Embryonic facial prominence (tissue), 1 donor: Measurements from ENCODE around the gene SPATC1L.
"Not testable (repeated sequence)": the region's sequence is repeated elsewhere in the genome, so short reads cannot be mapped to it uniquely, and the experiment has no call there.

Experiments
- DNase-seq: peaks from one replicate; pipeline ENCODE4 v3.0.0-alpha.2; 2016; ENCODE audit errors: extremely low spot score

The SPATC1L gene

DNA sequence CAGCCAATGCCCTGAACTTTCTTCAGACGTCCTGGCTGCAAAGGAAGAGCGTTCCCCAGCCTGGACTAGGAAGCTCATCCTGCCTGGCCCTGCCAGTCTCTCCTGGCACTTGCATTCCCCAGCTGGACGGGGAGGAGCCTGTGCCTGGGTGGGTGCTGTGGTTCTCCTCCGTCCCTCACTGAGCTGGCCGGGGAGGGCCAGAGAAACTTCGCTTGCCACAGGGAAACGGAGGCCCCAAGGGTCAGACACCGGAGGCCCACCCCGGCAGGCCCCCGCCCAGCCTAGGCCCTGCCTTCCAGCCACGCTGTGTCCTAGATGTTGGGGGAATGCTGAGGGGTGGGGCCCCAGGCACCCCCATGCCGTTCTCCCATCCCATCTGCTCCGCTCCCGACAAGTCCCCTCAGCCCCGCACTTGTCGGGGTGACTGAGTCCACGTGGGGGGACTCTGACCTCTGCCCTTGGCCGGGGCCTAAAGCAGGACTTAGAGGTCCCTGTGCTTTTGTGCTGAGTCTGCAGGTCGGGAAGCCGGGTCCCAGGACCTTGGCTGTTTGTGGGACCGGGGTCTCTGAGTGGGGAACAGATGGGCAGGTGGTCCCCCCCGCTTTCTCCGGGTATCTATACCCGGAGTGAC lies 33.7 kb downstream of the SPATC1L start:
- DNase-seq: no peak

DNA sequence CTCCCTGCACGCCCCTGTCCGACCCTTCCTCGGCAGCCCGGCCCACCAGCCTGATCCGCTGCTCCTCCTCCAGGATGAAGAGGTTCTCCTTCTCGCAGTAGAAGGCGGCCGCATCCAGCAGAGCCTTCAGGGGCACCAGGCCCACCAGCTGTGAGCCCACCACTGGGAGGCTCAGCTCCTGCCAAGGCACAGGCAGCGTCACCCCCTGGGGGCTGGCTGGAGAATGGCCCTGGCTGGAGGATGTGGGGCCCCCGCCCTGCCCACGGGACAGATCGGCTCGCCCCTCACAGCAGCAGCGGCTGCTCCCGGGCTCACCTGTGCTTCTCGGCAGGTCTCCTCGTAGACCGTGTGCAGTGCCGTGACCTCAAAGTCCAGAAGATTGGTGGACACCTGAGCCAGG lies 34.2 kb downstream of the SPATC1L start:
- DNase-seq: no peak

DNA sequence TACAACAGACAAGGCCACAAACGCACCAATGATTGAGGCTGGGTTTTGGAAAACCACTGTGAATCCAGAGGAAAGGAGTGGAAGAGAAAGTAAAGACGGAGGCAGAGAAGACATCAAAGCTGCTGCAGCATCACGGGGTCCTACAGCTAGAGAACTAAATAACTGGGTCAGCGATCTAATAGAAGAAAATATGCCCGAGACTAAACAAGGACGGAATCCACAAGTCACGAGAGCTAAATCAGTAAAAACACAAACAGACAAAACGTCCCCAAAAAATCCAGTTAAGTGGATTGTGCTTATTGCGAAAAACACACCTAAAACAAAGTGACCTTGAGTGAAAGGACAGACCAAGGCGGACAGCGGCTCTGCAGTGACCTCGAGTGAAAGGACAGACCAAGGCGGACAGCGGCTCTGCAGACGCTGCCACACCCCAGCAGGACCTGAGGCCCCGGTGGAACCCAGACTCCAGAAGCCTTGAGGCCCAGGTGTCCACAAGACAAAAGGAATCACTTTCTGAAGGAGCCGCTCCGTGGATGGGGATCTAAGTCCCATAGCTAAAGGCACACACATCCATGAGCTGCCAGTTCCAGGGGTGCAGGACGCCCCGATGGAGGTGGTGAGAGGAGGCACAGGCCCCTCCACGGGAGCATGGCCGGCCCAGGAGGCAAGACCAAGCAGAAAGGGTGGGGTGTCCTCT lies 34.9 kb downstream of the SPATC1L start:
- no peak for DNase-seq

DNA sequence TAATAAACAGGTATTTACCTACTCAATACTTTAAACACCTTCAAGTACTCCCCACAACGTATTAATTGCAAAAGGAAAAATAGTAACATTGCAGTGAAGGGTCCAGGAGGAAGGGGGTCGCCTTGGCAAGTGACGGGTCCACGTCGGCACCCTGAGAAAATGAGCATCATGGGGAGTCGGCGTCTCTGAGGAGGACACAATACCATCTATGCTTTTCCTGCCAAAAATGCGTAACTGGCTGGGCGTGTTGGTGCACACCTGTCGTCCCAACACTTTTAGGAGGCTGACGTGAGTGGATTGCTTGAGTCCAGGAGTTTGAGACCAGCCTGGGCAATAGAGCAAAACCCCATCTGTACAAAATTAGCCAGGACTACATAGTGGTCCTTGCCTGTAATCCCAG lies 36.2 kb downstream of the SPATC1L start:
- no peak for DNase-seq

DNA sequence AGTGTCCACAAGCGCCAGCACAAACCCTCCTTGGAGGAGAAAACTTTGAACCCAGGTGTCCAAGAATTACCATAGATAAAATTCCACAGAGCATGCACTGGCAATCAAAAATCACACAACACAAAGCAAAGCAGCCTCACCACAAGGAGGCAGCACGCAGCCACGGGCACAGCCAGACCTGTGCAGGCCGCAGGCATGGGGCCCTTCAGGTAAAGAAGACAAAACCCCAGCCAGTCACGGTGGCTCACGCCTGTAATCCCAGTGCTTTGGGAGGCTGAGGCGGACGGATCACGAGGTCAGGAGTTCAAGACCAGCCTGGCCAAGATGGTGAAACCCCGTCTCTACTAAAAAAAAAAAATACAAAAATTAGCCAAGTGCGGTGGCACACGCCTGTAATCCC lies 36.8 kb downstream of the SPATC1L start:
- DNase-seq: not testable (repeated sequence)

DNA sequence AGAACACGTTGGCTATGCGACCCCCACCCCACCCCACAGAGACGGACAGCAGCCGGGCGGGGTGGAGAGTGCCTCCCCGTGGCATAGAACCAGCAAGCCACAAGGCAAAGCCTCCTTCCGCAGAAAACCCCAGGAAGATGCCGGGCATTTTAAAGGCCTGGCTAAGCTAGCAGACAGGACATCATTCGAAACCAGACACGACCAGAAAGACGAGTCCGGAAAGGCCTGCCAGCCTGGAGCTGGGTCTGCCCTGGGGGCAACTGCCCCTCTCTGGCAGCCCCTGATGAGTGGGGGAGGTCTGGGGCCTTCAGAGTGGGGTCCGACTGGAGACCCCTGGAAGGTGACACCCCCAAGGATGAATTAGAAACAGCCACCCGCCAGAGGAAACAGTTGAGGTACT lies 37.4 kb downstream of the SPATC1L start:
- DNase-seq: no peak

DNA sequence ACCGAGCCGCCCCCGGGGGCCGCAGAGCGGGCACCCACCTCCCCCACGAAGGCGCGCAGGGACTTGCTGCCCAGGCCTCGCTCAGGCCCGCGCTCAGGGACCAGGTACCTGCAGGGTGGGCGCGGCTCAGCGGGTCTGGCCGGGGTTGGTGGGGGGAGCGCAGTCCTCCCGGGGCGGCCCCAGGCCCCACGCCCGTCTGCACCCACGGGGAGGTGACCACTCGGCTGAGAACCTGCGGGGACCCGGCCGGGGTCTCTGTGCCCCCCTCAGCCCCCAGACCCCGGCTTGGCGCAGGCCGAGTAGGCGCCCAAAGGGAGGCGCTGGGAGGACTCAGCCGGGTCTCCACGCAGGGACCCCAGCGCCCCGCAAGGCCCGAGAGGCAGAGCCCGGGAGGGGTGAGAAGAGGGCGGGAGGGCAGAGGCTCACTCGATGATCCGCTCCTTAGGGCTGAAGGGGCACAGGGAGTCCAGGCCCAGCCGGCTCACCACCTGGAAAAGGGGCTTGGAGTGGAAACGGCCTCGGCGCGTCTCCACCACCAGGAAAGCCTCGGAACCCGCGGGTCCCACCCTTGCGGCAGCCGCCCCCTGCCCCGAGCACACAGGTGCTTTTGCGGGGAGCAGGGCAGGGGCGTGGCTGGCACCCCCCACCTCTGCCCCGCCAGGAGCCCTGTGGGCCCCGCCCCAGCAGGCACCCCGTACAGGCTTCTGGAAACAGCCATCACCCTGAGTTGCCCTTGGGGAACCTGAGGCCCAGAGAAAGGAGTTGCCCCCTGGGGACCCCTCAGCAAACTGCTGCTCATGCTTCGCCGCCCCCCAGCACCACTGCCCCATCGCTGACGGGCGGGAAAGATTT lies 38.2 kb downstream of the SPATC1L start:
- no peak for DNase-seq

DNA sequence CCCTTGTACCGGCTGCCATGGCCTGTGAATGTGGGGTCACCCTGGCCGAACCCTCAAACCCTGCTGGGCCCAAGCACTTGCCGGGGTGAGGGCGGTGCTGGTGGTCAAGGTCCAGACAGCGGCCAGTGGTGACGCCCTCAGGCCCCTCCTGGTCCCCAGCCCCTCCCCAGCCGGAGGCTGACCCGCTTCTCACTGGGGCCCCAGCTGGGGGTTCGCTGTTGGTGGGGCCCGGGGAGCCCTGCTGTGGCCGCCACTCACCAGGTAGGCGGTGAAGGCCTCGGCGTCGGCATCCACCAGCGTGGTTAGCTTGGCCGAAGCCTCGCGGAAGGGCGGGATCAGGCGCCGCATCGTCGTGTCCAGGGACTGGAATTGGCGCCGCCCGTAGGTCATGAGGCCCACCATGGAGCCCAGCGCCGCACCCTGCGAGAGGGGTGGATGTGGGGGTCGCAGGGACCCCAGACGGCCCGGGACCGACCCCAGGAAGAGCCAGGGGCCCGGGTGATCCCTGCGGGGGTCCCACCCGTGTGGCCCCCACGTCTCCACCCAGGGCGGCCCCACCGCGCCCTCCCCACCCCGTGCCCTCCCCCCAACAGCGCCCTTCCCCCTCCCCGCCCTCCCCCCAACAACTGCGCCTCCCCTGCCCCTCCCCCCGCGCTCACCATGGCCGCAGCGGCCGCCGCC lies 39.0 kb downstream of the SPATC1L start:
- DNase-seq: no peak

DNA sequence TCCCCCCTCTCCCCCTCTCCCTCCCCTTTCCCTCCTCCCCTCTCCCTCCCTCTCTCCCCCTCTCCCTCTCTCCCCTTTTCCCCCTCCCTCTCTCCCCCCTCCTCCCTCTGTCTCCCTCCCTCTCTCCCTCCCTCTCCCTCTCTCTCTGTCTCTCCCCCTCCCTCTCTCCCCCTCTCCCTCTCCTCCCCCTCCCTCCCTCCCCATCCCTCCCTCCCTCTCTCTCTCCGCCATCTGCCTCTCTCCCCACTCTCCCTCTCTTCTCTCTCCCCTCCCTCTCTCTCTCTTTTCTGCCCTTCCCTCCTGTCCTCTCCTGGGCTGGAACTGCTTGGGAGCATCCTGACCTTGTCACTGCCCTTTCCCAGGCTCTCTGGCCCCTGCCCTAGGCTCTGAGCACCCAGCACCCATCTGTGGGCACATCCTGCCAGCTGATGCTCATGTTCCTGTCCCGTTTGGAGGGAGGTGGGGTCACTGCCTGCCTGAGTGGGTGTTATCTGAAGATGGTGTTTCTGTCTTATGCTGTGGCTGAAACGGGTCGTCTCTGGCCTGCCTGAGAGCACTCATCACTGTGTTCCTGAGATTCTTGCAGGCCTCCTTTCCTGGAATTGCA lies 39.7 kb downstream of the SPATC1L start:
- no peak for DNase-seq

DNA sequence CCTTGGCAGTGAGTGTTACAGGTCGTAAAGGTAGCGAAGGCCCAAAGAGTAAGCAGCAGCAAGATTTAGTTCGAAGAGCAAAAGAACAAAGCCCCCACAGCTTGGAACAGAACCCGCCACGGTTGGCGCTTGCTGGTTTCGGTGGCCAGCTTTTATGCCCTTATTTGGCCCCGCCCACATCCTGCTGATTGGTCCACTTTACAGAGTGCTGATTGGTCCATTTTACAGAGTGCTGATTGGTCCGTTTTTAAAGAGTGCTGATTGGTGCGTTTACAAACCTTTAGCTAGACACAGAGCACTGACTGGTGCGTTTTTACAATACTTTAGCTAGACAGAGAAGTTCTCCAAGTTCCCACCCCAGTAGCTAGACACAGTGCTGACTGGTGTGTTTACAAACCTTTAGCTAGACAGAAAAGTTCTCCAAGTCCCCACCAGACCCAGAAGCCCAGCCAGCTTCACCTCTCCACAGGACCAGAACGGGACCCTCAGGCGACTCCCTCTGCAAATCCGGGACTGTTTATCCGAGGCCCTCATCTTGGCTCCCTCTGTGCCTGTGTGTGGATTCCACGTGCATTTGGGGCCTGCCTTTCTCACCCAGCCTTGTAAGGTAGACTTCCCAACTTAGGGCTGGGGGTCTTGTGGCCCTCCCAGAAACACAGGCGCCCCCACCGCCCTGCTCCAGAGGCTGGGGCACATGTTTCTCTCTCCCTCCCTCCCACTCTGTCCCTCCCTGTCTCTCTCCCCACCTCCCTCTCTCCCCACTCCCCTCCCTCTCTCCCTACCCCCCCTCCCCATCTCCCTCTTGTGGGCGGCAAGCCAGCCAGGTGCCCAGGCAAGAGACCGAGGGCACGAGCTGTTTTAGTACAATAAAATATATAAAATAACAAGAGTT lies 41.4 kb downstream of the SPATC1L start:
- DNase-seq: no peak

DNA sequence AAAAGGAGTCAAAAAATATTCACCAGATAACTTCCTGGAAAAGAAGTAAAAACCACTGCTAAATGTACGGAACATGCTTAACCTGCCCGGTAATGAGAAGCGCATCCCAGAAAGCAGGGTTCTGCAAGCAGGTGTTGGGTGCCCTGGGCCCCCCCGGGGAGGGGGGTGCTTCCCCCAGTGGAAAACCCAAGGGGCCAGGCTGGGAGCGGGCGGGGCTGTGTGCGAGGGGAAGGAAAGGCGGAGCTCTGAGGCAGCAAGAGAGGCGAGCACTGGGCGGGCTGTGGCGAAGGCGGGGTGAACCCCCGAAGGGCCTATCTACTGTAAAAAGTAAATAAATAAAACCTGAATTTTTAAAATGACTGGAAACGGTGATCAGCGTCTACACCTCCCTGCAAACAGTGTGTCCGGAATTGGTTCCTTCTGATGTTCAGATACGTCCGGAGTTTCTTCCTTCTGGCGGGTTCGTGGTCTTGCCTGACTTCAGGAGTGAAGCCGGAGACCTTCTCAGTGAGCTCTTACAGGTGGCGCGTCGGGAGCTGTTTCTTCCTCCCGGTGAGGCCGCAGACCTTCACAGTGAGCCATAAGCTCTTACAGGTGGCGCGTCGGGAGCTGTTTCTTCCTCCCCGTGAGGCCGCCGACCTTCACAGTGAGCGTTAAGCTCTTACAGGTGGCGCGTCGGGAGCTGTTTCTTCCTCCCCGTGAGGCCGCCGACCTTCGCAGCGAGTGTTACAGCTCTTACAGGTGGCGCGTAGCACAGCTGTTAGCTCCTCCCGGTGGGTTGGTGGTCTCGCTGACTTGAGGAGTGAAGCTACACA lies 42.3 kb downstream of the SPATC1L start:
- no peak for DNase-seq

DNA sequence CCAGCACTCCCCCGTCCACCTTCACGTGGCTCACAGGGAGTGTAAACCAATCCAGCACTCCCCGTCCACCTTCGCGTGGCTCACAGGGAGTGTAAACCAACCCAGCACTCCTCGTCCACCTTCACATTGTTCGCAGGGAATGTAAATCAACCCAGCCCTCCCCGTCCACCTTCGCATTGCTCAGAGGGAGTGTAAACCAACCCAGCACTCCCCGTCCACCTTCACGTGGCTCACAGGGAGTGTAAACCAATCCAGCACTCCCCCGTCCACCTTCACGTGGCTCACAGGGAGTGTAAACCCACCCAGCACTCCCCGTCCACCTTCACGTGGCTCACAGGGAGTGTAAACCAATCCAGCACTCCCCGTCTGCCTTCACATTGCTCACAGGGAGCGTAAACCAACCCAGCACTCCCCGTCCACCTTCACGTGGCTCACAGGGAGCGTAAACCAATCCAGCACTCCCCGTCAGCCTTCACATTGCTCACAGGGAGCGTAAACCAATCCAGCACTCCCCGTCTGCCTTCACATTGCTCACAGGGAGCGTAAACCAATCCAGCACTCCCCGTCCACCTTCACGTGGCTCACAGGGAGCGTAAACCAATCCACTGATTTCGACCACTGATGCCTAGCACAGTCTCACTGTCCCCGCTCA lies 43.8 kb downstream of the SPATC1L start:
- DNase-seq: not testable (repeated sequence)

DNA sequence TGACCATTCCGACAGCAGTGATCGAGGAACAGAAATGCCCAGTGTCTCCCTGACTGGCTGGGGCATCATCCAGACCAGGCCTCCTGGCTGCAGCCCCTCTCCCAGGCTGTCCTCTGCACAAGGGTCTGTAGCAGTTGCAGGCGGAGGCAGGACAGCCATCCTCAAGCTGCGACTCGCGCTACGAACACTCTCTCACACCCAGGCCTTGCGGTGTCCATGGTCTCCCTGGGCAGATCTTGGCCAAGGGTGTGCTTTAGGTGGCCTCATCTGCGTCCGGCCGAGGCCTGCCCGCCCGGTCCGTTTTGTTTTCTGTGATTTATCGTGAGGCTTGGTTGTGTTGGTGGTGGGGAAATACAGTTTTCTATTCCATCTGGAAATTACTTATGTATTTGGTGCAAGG lies 44.6 kb downstream of the SPATC1L start:
- no peak for DNase-seq

DNA sequence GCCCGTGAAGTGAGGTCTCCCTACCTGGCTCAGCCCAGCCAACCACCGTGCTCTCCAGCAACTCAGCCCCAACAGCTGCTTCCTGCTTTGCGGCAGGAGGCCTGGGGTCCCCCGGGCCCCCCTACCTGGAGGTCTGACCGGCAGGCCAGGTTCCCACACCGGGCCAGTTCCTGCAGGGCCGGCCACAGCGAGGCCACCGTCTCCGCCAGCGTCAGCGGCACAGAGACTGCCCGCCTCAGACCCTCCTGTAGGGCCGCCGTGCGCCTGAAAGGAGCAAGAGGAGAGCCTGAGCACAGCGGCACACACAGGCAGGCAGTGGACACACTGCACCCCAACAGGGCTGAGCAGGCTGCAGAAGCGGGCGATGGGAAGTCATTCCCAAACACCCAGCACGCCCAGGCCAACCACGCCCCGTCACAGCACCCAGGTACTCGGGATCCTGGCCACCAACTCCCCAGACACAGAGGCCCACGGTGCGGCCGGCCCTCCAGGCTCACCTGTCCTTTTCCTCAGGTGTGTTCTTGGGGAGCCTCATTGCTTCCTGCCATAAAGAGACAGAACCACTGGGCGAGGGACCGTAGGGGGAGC lies 45.8 kb downstream of the SPATC1L start:
- DNase-seq: no peak

DNA sequence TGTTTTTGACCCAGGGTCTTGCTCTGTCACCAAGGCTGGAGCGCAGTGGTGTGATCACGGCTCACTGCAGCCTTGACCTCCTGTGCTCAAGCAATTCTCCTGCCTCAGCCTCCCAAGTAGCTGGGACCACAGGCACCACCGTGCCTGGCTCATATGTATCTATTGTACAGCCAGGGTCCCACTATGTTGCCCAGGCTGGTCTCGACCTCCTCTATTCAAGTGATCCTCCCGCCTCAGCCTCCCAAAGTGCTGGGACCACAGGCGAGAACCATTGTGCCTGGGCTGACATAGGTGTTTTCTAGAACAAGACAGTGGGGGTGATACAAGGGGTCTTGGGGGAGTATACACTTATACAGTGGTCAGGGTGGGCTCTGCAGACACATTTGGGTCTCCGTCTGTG lies 46.4 kb downstream of the SPATC1L start:
- DNase-seq: no peak

DNA sequence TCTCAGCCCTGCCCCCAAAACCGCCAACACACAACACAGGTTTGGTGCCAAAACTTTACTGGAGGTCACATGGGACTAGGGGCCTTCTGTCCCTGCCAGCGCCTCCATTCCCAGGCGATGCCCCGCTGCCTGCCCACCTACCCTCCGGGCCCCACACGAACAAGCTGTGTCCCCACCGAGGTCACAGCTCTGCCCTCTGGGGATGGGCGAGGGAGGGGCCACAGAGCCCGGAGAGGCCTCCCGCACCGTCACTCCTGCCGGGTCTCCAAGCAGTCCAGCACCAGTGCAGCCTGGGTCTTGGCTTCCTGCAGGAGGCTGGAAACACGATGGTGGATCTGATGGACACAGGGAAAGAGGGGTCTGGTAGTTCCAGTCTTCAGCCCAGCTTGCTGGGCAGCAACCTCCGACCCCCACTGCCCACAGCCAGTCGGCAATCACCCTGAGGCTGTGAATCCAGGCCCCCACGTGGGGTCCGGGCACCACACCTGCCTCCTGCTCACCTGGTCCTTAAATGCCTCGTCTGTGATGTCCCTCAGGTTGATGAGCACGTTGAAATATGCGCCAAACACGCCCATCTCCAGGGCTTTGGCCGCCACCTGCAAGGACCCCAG lies 47.4 kb downstream of the SPATC1L start:
- no peak for DNase-seq

DNA sequence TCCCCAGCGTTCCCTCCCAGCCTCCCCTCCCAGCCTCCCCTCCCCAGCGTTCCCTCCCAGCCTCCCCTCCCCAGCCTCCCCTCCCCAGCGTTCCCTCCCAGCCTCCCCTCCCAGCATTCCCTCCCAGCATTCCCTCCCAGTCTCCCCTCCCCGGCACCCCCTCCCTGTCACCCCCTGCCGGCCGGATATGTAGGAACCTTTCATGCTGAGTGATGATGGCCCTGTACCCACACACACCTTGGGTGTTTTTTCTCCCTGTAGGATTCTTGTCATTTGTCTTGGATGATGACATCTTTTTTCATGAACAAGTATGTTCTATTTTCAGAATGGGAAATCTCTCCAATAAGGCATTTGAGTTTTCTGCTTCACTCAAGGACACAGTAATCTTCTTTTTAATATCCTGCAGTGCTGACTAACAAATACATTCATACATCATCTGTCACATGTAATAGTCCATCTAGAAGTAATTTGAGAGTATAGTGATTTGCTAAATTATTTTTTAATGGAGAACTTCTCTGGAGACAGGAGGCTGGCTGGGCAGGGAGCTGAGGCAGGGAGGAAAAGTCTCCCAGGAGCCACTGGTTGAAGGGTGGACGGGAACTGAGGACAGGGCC lies 48.4 kb downstream of the SPATC1L start:
- DNase-seq: no peak
